ENCODE results near the gene ZDHHC8.

ZDHHC8 gene

GRCh38 chr22:20192293-20192971 is 60.8 kb downstream of the ZDHHC8 start:
- no peak for DNase-seq (ENCODE audit: low spot score)
- no peak for FAIRE-seq

DNA sequence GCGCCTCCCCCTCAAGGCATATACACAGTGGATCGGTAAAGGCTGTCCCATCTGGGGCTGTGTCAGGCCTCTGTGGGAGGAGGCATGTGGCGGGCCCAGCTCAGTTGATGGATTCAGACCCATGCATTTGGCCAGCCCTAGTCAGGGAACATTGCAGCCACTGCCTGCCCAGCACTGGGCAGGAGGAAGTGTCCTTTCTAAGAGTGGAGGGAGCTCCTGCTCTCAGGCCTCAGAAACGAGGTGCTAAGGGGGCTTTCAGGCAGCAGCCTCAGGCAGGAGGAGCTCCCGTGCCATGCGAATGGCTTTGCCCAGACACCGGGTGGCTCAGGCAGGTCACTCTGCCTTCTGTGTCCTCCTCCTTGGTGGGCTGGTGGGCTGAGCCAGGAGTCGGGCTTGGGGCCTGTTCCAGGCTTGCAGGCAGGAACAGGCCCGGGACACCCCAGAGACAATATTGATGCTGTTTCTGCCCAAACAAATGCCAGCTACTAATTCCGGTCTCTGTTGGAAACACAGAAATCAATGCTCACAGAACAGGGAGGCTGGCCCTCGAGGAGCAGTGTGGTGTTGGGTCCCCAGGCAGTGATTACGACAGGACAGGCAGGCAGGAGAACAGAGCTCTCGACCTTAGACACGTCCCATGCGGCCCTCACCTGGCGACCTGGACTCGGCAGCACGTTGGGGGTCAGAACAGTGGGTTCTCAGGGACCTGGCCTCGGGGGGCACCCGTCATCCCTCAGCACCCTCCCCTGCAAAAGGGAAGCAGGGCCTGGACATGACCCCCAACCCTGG is 61.6 kb downstream of the ZDHHC8 start:
- FAIRE-seq: no peak
- no peak for DNase-seq (ENCODE audit: low spot score)

GRCh38 chr22:20193761-20194494 is 62.3 kb downstream of the ZDHHC8 start:
- FAIRE-seq (no peak), DNase-seq (ENCODE audit: low spot score) (no peak)

- DNase-seq (ENCODE audit: low spot score): no peak
- no peak for FAIRE-seq
Measured at GRCh38 chr22:20194681-20195593, 63.3 kb downstream of the ZDHHC8 start.

- FAIRE-seq (no peak), DNase-seq (ENCODE audit: low spot score) (no peak)
Measured at GRCh38 chr22:20196094-20196842, 64.7 kb downstream of the ZDHHC8 start.
